GM19324 (cell line): ENCODE measurements around the gene ADAT2.

Experiments
- ATAC-seq: cut with Tn5 transposase; IDR thresholded peaks from one replicate; pipeline ENCODE4 v1.9.1; 2021; ENCODE audit warnings: mild to moderate bottlenecking, moderate library complexity; ENCODE audit not compliant: unreplicated experiment, low FRiP score

ADAT2 gene

DNA sequence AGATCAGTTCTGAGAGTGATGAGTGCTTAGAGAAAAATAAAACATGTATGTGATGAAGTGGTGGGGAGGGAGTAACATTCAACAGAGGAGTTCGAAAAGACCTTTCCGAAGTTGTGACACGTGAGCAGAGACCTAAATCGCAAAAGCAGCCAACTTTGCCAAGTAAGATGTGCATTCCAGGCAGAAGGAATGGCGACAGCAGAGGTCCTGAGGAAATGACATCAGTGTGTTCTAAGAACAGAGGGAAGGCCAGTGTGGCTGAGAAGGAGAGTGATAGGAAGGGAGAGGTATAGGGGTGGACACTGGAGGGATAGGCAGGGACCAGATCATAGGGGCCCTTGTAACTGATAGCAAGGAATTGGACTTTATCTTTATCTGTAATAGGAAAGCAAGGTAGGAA is 51.3 kb downstream of the ADAT2 start:
- no peak for ATAC-seq

DNA sequence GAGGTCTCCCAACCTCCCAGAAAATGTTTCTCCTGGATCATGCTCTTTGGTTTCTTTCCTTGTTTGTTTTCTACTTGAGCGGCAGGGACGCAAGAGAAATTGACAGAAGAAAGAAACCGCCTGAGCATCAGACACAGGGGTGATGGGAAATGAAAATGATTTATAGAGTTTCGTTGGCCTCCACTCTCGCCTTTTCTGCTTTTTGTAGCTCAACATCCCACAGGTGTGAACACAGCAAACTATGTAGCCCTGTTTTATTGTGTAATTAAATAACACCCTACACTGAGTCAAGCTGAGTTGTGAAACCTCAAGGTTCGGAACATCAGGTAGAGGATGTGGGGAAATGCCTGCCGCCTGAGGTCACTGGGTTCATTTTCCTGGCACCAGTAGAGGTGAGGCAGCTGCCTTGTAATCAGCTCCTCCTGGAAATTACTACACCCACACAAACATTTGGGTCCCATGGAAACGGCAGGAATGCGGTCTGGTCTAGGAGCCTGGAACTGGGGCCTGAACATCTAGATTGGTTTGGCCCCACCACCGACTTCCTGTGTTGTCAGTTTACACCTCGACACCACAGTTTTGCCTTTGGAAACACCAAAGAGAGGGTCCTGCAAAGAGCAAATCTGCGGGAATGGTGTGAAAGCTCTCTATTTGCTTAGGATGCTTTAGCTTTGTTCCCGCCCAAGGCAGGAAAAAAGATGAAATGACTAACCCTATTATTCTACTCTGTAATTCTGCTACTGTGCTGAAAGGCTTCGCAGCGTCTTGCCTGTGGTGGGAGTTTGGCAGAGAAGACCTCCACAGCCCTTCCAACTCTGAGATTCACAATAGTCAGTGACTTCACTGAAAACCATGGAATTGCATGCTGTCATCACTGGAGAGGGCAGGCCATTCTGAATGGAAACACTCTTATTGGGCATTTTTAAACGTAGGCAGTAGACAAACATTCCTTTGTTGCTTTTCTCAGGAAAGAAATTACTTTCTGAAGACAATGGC is 53.0 kb downstream of the ADAT2 start:
- ATAC-seq: no peak

DNA sequence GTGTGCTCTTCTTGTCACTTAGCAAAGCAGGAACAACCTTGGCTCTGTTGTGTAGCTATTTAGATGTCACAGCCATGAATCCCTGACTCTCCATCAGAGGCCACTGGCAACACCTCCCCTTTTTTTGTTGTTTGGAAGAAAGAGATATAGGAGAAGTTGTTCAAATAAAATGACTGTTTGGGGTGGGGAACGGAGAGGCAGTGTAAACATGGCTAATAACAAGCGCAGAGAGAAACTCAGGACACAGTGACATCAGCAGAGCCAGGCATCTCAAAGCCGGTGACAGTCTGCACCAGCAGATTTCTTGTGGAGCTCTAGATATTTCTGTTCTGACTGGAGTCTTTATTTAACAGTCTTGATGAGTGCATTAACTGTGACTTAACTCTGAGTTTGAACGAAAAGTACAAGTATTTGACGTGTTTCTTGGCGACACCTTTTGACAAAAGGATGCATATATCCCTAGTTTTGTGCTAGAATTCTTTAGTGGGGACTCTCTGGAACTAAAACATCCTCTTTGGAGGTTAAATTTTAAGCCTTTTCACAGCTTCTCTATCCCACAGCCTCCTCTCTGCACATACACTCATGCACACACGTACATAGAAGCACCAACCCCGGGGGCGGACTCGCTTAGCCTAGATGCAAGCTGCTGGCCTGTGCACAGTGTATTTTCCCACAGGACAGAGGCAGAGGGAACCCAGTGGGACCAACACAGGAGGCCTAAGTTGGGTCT is 53.8 kb downstream of the ADAT2 start:
- ATAC-seq: no peak

DNA sequence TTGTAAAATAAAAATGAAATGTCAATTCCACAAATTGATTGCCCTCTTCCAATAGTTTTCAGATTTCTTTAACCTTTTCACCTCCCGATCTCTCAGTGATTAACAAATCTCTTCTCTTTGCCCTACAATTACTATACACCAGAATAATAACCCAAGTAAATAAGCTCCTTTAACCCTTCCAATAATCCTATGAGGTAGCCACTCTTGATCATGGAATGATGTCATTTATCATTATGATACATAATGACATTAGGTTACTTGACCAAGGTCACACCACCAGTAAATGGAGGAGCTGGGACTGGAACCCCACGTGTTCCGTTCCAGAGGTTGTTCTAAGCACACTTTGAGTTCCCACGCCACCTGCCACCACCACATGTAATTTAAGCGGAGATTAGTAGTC is 54.8 kb downstream of the ADAT2 start:
- ATAC-seq: no peak

DNA sequence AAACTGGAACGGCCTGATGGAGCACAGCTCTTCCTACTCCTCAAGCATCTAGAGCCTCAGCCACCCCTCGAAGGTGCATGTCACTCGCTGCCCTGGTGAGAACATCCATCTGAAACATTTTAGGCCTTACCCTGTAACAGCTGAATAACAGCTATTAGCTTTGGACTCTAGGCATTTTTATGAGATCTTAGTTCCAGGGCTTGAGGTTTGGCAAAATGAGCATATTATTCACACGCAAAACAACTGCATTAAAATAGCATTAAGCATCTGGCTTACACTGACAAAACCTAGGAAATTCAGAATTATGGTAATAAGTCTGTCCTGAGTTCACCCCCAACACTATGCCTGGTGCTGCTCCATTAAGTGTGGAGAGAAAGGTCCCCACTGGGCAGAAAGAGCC is 56.1 kb downstream of the ADAT2 start:
- ATAC-seq: no peak

DNA sequence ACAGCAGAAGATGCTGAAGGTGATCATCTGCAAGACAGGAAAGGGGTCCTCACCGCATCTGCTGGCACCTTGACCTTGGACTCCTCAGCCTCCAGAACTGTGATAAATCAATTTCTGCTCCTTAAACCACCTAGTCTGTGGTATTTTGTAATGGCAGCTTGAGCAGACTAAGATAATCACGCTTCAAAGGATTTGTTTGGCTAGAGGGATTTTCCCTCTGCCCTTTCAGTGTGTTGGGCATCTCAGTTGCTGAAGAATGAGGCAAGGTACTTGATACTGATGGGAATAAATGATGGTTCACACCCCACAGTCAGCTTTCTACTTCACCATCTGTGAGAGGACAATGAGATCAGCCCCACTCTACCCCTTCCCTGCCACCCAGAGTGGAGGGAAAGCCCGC is 60.2 kb downstream of the ADAT2 start:
- no peak for ATAC-seq

DNA sequence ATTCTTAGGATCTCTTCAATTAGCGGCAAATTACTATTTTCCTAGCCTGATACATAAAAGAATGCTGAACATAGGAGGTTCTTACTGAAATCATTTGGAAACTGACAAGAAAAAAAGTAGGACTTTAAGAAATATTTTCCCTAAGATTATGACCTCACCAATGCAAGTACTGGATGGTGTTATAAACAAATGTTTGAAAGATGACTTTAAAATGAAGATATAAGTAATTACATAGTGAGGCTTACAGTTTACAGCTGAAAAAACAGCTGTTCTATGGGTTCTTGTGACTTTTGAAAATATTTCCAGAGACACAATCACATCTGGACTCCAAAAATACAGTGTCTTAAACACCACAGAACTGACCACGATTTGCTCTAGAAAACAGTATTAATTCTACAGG is 64.9 kb downstream of the ADAT2 start:
- ATAC-seq: no peak

DNA sequence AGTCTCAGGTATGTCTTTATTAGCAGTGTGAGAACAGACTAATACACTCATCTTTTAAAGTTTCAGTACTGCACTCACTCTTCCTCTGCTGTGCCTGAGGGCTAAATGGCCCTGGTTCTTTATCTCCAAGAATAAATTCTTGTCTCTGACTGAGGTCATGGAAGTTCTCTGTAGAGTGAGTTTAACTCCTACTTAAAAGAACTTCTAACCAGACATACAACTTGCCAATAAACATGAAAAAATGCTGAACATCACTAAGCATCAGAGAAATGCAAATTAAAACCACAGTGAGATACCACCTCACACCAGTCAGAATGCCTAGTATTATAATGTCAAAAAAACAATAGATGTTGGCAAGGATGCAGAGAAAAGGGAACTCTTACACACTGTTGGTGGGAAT is 73.6 kb downstream of the ADAT2 start:
- ATAC-seq: no peak

DNA sequence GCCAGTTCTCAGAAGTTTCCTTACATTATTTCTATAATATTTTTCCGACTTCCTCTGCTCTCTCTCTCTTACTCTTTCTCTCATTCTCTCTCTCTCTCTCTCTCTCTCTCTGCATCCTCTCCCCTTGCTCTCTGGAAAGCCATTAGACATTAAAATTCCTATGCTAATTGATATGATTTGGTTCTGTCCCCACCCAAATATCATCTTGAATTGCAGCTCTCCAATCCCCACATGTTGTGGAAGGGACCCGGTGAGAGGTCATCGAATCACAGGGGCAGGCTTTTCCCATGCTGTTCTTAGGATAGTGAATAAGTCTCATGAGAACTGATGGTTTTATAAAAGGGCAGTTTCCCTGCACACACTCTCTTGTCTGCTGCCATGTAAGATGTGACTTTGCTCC is 74.1 kb downstream of the ADAT2 start:
- ATAC-seq: no peak

DNA sequence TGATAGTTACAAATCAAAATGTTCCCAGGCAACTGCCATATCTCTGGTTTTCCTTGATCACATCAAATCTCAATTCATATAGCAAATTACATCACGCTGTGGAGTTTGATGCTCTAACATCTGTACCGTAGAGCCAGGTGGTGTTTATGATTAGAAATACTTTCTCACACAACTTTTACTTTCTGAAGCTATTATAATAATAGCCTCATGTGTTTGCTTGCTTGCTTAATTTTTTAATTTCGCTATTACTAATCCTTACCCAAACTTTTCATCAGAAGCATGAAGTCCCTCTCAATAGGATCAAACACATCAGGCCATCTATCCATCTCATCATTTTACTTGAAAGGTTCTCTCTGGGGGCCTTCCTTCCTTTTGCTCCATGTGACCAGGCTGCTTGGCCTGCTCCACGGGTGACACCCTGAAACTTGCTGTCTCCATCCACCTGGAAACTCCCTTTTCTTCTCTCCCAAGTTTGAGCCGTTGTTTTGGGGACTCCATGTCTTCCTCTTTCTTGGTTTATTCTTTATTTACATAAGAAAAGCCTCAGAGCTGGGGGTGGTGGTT is 75.4 kb downstream of the ADAT2 start:
- ATAC-seq: no peak

DNA sequence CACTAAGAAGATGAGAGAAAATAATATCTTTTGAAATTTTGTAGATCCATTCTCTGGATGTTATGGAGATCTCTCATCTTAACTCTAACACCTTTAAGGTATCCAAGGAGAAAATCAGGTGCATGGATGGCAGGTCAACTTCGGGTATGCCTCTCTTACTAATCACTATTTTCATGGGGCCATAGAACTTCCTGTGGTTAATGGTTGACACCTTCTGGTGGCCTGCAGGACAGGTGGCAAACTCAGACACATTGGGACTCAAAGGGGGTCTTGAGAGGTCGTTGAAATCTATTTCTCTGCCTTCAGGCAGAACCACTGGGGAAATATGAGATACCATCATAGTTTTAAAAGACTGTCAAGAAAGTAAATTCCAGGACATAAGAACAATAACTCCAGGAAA is 76.5 kb downstream of the ADAT2 start:
- ATAC-seq: no peak
